Mammary epithelial cell (primary cell): ENCODE results near the gene KDM5A.

Experiments
- EZH2 ChIP-seq: IDR thresholded peaks from 2 replicates; pipeline ENCODE4 v1.6.1; 2012; ENCODE audit warnings: low read length, inconsistent platforms, borderline replicate concordance
- TF ChIP-seq, protein P1 (sequence below), 2 donors: IDR thresholded peaks in 1 of 2; conservative IDR thresholded peaks in 1 of 2; 2 replicates each; pipeline ENCODE4 v1.5.1; 2011 to 2012; ENCODE audit warnings: inconsistent platforms in 2 of 2, low read length in 2 of 2, mild to moderate bottlenecking in 2 of 2, control low read depth in 1 of 2, low read depth in 1 of 2; ENCODE audit not compliant: insufficient read depth in 1 of 2; ENCODE audit errors: extremely low read depth in 1 of 2

DNA sequence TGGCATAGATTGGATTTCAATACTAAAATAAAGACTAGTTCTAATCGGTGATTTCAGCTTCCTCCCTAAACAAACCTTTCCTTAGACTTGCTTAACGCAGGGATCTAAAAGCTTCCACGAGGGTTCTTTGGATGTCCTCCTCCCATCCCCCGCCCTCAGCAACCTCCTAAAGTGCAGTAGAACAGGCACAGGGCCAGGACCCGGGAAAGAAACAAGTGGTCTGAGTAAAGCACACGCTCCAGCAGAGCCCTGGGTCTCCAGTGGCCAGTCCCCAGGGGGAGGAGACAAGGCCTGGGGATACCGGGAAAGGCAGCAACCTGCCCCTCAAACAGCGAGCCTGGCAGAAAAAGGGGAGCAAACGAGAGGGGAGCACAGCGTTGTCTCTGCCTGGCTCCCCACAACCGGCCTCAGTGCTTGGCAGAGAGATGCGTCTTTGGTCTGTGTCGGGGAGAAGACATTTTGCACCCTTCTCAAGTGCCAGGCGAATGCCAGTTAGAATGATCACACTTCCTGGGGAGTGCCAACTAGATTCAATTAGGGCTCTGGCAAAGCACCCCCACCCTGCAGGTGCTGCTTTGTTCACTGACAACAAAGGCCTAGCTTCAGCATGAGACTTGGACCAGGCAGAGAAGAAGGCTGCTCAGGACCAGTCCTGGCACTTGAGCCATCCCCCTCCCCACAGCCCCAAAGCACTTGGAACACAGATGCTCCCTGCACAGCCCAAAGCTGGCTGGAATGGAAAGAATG is 158.0 kb downstream of the KDM5A start:
- TF ChIP-seq, protein P1, sequence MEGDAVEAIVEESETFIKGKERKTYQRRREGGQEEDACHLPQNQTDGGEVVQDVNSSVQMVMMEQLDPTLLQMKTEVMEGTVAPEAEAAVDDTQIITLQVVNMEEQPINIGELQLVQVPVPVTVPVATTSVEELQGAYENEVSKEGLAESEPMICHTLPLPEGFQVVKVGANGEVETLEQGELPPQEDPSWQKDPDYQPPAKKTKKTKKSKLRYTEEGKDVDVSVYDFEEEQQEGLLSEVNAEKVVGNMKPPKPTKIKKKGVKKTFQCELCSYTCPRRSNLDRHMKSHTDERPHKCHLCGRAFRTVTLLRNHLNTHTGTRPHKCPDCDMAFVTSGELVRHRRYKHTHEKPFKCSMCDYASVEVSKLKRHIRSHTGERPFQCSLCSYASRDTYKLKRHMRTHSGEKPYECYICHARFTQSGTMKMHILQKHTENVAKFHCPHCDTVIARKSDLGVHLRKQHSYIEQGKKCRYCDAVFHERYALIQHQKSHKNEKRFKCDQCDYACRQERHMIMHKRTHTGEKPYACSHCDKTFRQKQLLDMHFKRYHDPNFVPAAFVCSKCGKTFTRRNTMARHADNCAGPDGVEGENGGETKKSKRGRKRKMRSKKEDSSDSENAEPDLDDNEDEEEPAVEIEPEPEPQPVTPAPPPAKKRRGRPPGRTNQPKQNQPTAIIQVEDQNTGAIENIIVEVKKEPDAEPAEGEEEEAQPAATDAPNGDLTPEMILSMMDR (conservative IDR thresholded peaks at IDR 0.05 in 1 of 2, IDR thresholded peaks at IDR 0.05 in 1 of 2; ENCODE audit: extremely low read depth in 1 of 2, insufficient read depth in 1 of 2, low read depth in 1 of 2, low read length in 2 of 2), result no peak
- TF ChIP-seq EZH2, result no peak
